Left lung (tissue), 10 donors: ENCODE measurements around the gene ATXN10. TPM values are rescaled to one million over a fixed set of nuclear protein-coding genes. Genes with fewer than 3 reads are reported as not detected.
A peak's percentile ranks its signal among the peaks of the same experiment; 100 is the strongest.

Experiments used
- ATAC-seq: fragments of 200-7000 bp; cut with Tn5 transposase; one replicate; pipeline ENCODE4 v1.9.1; 2020; ENCODE audit warnings: moderate library complexity
- DNase-seq, 4 donors: peaks; one replicate each; pipeline ENCODE4 v3.0.0-alpha.2; 2013 to 2020
- H3K27ac ChIP-seq, 2 donors: fragments of 200-600 bp; sonication (generic) in 1 of 2; one replicate each; pipeline versions ENCODE4 v1.5.0 to v1.8.0; 2020 to 2021
- H3K27me3 ChIP-seq, 2 donors: fragments of 200-600 bp; sonication (generic) in 1 of 2; one replicate each; pipeline versions ENCODE4 v1.5.0 to v1.8.0; 2020 to 2021
- H3K36me3 ChIP-seq, 2 donors: fragments of 200-600 bp; sonication (generic) in 1 of 2; one replicate each; pipeline versions ENCODE4 v1.5.0 to v1.8.0; 2020 to 2021
- H3K4me1 ChIP-seq, 2 donors: fragments of 200-600 bp; one replicate each; pipeline ENCODE4 v1.8.0; 2021
- H3K4me3 ChIP-seq, 2 donors: fragments of 200-600 bp; sonication (generic) in 1 of 2; one replicate each; pipeline versions ENCODE4 v1.5.0 to v1.8.0; 2020 to 2021; ENCODE audit warnings: mild to moderate bottlenecking in 1 of 2
- H3K9me3 ChIP-seq, 2 donors: fragments of 200-600 bp; sonication (generic) in 1 of 2; one replicate each; pipeline versions ENCODE4 v1.5.0 to v1.8.0; 2020 to 2021
- CTCF ChIP-seq, 2 donors: fragments of 200-600 bp; sonication (generic) in 1 of 2; IDR thresholded peaks; one replicate each; pipeline versions ENCODE4 v1.5.0 to v1.8.0; 2021; ENCODE audit warnings: antibody characterized with exemption in 2 of 2
- intact Hi-C, 2 donors: fragments of 100-400 bp; cut with DNase I; formaldehyde crosslinking; loops; one replicate each; pipeline versions ENCODE4 v1.11.2 to v1.14.2; 2022
- polyA plus RNA-seq, 6 donors: library from polyadenylated mRNA; unstranded; fragments of 120-200 nt; gene quantifications; one replicate each; pipeline ENCODE4 v1.2.1, GENCODE V29; 2013; ENCODE audit not compliant: insufficient read length in 6 of 6
- total RNA-seq, 2 donors: library from RNA; stranded (reverse); fragmentation: NEBNext Ultra II Directional; extraction: Animal tissue kit (Norgen Biotek cat#: 25700); gene quantifications; one replicate each; pipeline ENCODE4 v1.2.1, GENCODE V29; 2021
- donor health status: DM: no; HTN: yes; CAD: no.
- donor health status: DM: no; HTN: no; CAD: no.

The ATXN10 gene
- total and polyA plus RNA-seq, 8 donors: 117 to 281 (median 237) TPM

GRCh38 chr22:45683680-45684079, 12.0 kb downstream of the ATXN10 start:
- Histone ChIP-seq H3K4me3 (no peak overlapping the region), H3K27me3 (no peaks in the 10 kb centered on the region), H3K9me3 (no peaks in the 10 kb centered on the region), H3K4me1 (peaks cover 28 to 55% of the 10 kb centered on the region in 2 donors), H3K36me3 (no peaks in the 10 kb centered on the region), H3K27ac (no peak overlapping the region)
- DNase-seq: no peak
- intact Hi-C loops: no loop called here
- no peak for TF ChIP-seq CTCF (IDR thresholded peaks at IDR 0.05)
- no peak for ATAC-seq

GRCh38 chr22:45684169-45684568, 12.5 kb downstream of the ATXN10 start:
- ATAC-seq (no peak), DNase-seq (no peak)
- H3K27ac ChIP-seq: no peak overlapping the region
- no peak for TF ChIP-seq CTCF (IDR thresholded peaks at IDR 0.05)
- peaks cover 33 to 58% of the 10 kb centered on the region in 2 donors for H3K4me1 ChIP-seq
- H3K36me3 ChIP-seq: no peaks in the 10 kb centered on the region
- no peaks in the 10 kb centered on the region for H3K27me3 ChIP-seq
- intact Hi-C loops: no loop called here
- H3K9me3 ChIP-seq: no peaks in the 10 kb centered on the region
- no peak overlapping the region for H3K4me3 ChIP-seq

- no peak overlapping the region for H3K27ac ChIP-seq
- H3K4me1 ChIP-seq: peaks cover 34 to 64% of the 10 kb centered on the region in 2 donors
- DNase-seq (no peak), ATAC-seq (no peak)
- H3K36me3 ChIP-seq: peaks cover 0 to 3% of the 10 kb centered on the region in 2 donors
- intact Hi-C loops: no loop called here
- no peaks in the 10 kb centered on the region for H3K9me3 ChIP-seq
- TF ChIP-seq CTCF (IDR thresholded peaks at IDR 0.05): no peak
- no peak overlapping the region for H3K4me3 ChIP-seq
- H3K27me3 ChIP-seq: no peaks in the 10 kb centered on the region
Measured at GRCh38 chr22:45684752-45685574, 13.3 kb downstream of the ATXN10 start.

GRCh38 chr22:45686004-45686403, 14.4 kb downstream of the ATXN10 start:
- no peaks in the 10 kb centered on the region for H3K27me3 ChIP-seq
- no peak overlapping the region for H3K27ac ChIP-seq
- H3K4me3 ChIP-seq: no peak overlapping the region
- ATAC-seq: peak; percentile 49
- TF ChIP-seq CTCF (IDR thresholded peaks at IDR 0.05): no peak
- no peaks in the 10 kb centered on the region for H3K9me3 ChIP-seq
- intact Hi-C loops: no loop called here
- H3K4me1 ChIP-seq: peaks cover 33 to 60% of the 10 kb centered on the region in 2 donors
- no peak for DNase-seq
- peaks cover 0 to 9% of the 10 kb centered on the region in 2 donors for H3K36me3 ChIP-seq

GRCh38 chr22:45686836-45687235, 15.2 kb downstream of the ATXN10 start:
- H3K27me3 ChIP-seq: no peaks in the 10 kb centered on the region
- intact Hi-C loops: no loop called here
- no peak overlapping the region for H3K27ac ChIP-seq
- TF ChIP-seq CTCF (IDR thresholded peaks at IDR 0.05): no peak
- peaks cover 27 to 52% of the 10 kb centered on the region in 2 donors for H3K4me1 ChIP-seq
- H3K9me3 ChIP-seq: no peaks in the 10 kb centered on the region
- DNase-seq (no peak), ATAC-seq (no peak)
- no peak overlapping the region for H3K4me3 ChIP-seq
- peaks cover 0 to 15% of the 10 kb centered on the region in 2 donors for H3K36me3 ChIP-seq
